SK-N-SH (cell line): Measurements from ENCODE around the gene CLIP3. TPM values are rescaled to one million over a fixed set of nuclear protein-coding genes. Genes with fewer than 3 reads are reported as not detected.

ENCODE experiments used
- CTCF ChIA-PET: fragments of 300-600, 350-600 bp; formaldehyde crosslinking; extraction: SDS; loops from one replicate; lab custom pipeline; 2021; lab: Yijun Ruan, JAX
- POLR2A ChIA-PET: fragments of 350-600 bp; sonication (Branson Sonifier 250); formaldehyde crosslinking; extraction: SDS; loops from one replicate; lab custom pipeline; 2020; ENCODE audit warnings: antibody characterized with exemption, inconsistent platforms; lab: Yijun Ruan, JAX
- DNase-seq: peaks from one replicate; pipeline ENCODE4 v3.0.0; 2012
- H2AFZ ChIP-seq: fragments of 200-600 bp; sonication (generic); 2 replicates; pipeline ENCODE4 v1.8.1; 2016; ENCODE audit warnings: antibody characterized with exemption, mild to moderate bottlenecking, low read depth
- H3F3A ChIP-seq: fragments of 200-600 bp; sonication (generic); replicated peaks from 2 replicates; pipeline ENCODE3; 2016; ENCODE audit warnings: antibody characterized with exemption, mild to moderate bottlenecking; ENCODE audit not compliant: insufficient read depth
- H3K27ac ChIP-seq, 2 experiments: fragments of 200-500 bp in 1 of 2; fragments of 200-600 bp in 1 of 2; sonication (Bioruptor generic) in 1 of 2; sonication (generic), shearing (Covaris generic) in 1 of 2; 2 replicates each; pipeline versions ENCODE4 v1.5.1 to v1.6.1; 2014 to 2016; ENCODE audit warnings: low read depth in 2 of 2, inconsistent platforms in 1 of 2, low read length in 1 of 2, mild to moderate bottlenecking in 1 of 2, mixed read lengths in 1 of 2
- H3K27me3 ChIP-seq: fragments of 200-600 bp; sonication (generic), shearing (Covaris generic); 2 replicates; pipeline ENCODE4 v1.6.1; 2016; ENCODE audit warnings: mixed run types; ENCODE audit not compliant: insufficient read depth
- H3K36me3 ChIP-seq, 2 experiments: fragments of 200-500 bp in 1 of 2; fragments of 200-600 bp in 1 of 2; sonication (Bioruptor generic) in 1 of 2; sonication (generic) in 1 of 2; replicated peaks in 1 of 2; 2 replicates each; pipeline versions ENCODE3 to v1.5.1; 2014 to 2016; ENCODE audit warnings: low read length in 1 of 2, mild to moderate bottlenecking in 1 of 2; ENCODE audit not compliant: insufficient read depth in 2 of 2, control insufficient read depth in 1 of 2
- H3K4me1 ChIP-seq, 2 experiments: fragments of 200-500 bp in 1 of 2; fragments of 200-600 bp in 1 of 2; sonication (Bioruptor generic) in 1 of 2; sonication (generic), shearing (Covaris generic) in 1 of 2; 2 replicates each; pipeline versions ENCODE4 v1.5.1 to v1.6.1; 2014 to 2016; ENCODE audit warnings: low read depth in 1 of 2, low read length in 1 of 2, mixed run types in 1 of 2; ENCODE audit not compliant: insufficient read depth in 2 of 2, control insufficient read depth in 1 of 2
- H3K4me2 ChIP-seq: fragments of 200-600 bp; sonication (generic), shearing (Covaris generic); 2 replicates; pipeline ENCODE4 v1.6.1; 2017; ENCODE audit warnings: mixed run types
- H3K4me3 ChIP-seq, 2 experiments: fragments of 200-500 bp in 1 of 2; fragments of 200-600 bp in 1 of 2; sonication (Bioruptor generic) in 1 of 2; sonication (generic), shearing (Covaris generic) in 1 of 2; 2 replicates each; pipeline versions ENCODE4 v1.5.1 to v1.8.1; 2014 to 2016; ENCODE audit warnings: low read depth in 2 of 2, inconsistent platforms in 1 of 2, low read length in 1 of 2, mild to moderate bottlenecking in 1 of 2, mixed read lengths in 1 of 2, moderate library complexity in 1 of 2
- H3K79me2 ChIP-seq: fragments of 200-600 bp; sonication (generic); 2 replicates; pipeline ENCODE4 v1.8.1; 2017; ENCODE audit warnings: mild to moderate bottlenecking; ENCODE audit not compliant: insufficient read depth
- H3K9ac ChIP-seq: fragments of 200-600 bp; sonication (generic); 2 replicates; pipeline ENCODE4 v1.6.1; 2017; ENCODE audit warnings: mixed run types
- H3K9me2 ChIP-seq: fragments of 200-600 bp; sonication (generic); 2 replicates; pipeline ENCODE4 v1.6.1; 2017; ENCODE audit warnings: mixed run types
- H3K9me3 ChIP-seq: fragments of 200-600 bp; sonication (generic); 2 replicates; pipeline ENCODE4 v1.6.1; 2017; ENCODE audit warnings: mixed run types, mild to moderate bottlenecking, moderate library complexity
- H4K20me1 ChIP-seq: fragments of 200-600 bp; sonication (generic); 2 replicates; pipeline ENCODE4 v1.6.1; 2017; ENCODE audit warnings: mild to moderate bottlenecking, mixed run types; ENCODE audit not compliant: insufficient read depth
- EP300 ChIP-seq, 2 experiments: IDR thresholded peaks; 2 replicates each; pipeline versions ENCODE4 v1.4.0 to v1.6.1; 2012; ENCODE audit warnings: borderline replicate concordance in 1 of 2, low read depth in 1 of 2, low read length in 1 of 2
- EZH2phosphoT487 ChIP-seq: fragments of 200-600 bp; sonication (generic); IDR thresholded peaks from 2 replicates; pipeline ENCODE4 v1.6.1; 2017; ENCODE audit warnings: low read depth, mixed run types, mild to moderate bottlenecking, antibody characterized with exemption, moderate library complexity, borderline replicate concordance
- FOXJ3 ChIP-seq: sonication (generic); formaldehyde crosslinking; IDR thresholded peaks from 2 replicates; pipeline ENCODE4 v1.5.1; 2020; ENCODE audit warnings: mild to moderate bottlenecking, missing genetic modification reagents
- MAX ChIP-seq: IDR thresholded peaks from 2 replicates; pipeline ENCODE4 v1.4.0; 2012; ENCODE audit warnings: low read depth
- NFIC ChIP-seq: IDR thresholded peaks from 2 replicates; pipeline ENCODE4 v1.4.0; 2012; ENCODE audit warnings: borderline replicate concordance
- NRF1 ChIP-seq: IDR thresholded peaks from 2 replicates; pipeline ENCODE4 v1.6.1; 2012; ENCODE audit warnings: low read depth, mild to moderate bottlenecking, low read length
- PBX3 ChIP-seq: IDR thresholded peaks from 2 replicates; pipeline ENCODE4; 2012
- POLR2AphosphoS5 ChIP-seq: IDR thresholded peaks from 2 replicates; pipeline ENCODE4 v1.6.1; 2012; ENCODE audit warnings: low read depth, low read length
- SMC3 ChIP-seq: IDR thresholded peaks from 2 replicates; pipeline ENCODE4 v1.6.1; 2012; ENCODE audit warnings: low read depth, low read length, improper control_type of control experiment
- TEAD4 ChIP-seq: IDR thresholded peaks from 2 replicates; pipeline ENCODE4 v1.4.0; 2012; ENCODE audit warnings: mild to moderate bottlenecking, borderline replicate concordance; ENCODE audit not compliant: insufficient read depth
- USF2 ChIP-seq: fragments of 150-350 bp; IDR thresholded peaks from 2 replicates; pipeline ENCODE4 v1.6.1; 2017; ENCODE audit warnings: antibody characterized with exemption, low read length, low read depth, borderline replicate concordance
- WGBS: methylation state at CpG from one replicate; pipeline ENCODE4 v1.1.6; 2017; ENCODE audit warnings: low lambda C conversion rate; 5-methylcytosine and 5-hydroxymethylcytosine counted together
- polyA plus RNA-seq, 3 experiments: library from polyadenylated mRNA; depleted of rRNA; stranded (reverse); fragments of >200 nt; gene quantifications; 2 replicates each; pipeline ENCODE4 v1.2.3, GENCODE V29; 2012
- TF ChIP-seq, protein P1 (sequence below): IDR thresholded peaks from 2 replicates; pipeline ENCODE4 v1.6.1; 2012; ENCODE audit warnings: mild to moderate bottlenecking, low read depth, low read length, moderate library complexity

Gene CLIP3
- polyA plus RNA-seq, 1 of the 3 experiments (the other 2 are of a cell fraction), result 13.1 TPM

DNA sequence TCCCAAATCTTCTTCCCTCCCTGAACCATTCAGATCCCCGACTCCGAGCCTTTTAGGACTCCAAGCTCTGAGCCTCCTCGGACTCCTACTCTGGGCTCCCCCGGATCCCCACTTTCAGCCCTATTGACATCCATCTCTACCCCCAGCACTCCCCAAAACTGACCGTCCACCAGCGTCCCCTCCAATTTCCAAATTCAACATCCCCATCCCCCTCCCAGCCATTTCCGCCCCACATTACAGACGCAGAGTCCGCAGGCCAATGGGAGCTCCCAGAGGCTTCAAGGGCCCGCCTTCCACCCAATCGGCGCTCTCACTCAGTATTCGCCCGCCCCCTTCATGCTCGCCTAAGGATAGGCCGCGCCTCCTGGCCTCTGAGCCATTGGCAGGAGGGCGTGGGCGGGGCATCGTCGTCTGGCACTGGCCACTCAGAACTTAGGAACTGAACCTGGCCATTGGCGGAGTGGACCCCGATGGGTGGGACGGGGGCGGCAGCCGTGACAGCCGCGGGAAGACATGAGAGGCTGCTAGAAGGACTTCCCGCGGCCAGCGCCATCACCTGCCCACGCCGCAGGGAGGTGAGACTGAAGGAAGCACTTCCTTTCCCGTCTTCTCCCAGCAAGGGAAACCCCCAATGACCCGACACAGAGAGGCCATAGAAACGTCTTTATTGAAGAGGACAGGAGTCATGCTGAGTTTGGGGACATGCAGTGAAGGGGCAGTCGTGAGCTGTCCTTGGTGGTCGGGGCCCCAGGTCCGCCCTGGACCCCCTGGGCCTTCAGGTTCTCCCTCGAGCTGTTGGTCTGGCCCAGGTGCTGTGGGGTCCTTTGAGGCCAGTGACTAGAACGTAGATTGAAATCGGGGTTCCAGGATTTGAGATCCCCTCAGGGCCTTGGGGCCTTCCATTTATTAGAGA is 18.4 kb downstream of the CLIP3 start, which contains the start of gene ALKBH6 (continued):
- TF ChIP-seq USF2, result no peak
- no peak for TF ChIP-seq EP300 (IDR thresholded peaks at IDR 0.05; ENCODE audit: borderline replicate concordance in 1 of 2, low read depth in 1 of 2, low read length in 1 of 2)
- TF ChIP-seq, protein P1, sequence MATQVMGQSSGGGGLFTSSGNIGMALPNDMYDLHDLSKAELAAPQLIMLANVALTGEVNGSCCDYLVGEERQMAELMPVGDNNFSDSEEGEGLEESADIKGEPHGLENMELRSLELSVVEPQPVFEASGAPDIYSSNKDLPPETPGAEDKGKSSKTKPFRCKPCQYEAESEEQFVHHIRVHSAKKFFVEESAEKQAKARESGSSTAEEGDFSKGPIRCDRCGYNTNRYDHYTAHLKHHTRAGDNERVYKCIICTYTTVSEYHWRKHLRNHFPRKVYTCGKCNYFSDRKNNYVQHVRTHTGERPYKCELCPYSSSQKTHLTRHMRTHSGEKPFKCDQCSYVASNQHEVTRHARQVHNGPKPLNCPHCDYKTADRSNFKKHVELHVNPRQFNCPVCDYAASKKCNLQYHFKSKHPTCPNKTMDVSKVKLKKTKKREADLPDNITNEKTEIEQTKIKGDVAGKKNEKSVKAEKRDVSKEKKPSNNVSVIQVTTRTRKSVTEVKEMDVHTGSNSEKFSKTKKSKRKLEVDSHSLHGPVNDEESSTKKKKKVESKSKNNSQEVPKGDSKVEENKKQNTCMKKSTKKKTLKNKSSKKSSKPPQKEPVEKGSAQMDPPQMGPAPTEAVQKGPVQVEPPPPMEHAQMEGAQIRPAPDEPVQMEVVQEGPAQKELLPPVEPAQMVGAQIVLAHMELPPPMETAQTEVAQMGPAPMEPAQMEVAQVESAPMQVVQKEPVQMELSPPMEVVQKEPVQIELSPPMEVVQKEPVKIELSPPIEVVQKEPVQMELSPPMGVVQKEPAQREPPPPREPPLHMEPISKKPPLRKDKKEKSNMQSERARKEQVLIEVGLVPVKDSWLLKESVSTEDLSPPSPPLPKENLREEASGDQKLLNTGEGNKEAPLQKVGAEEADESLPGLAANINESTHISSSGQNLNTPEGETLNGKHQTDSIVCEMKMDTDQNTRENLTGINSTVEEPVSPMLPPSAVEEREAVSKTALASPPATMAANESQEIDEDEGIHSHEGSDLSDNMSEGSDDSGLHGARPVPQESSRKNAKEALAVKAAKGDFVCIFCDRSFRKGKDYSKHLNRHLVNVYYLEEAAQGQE, result peak; percentile 75
- no peak for TF ChIP-seq EZH2phosphoT487

- no peaks in the 10 kb centered on the region for H3K27me3 ChIP-seq
- WGBS, result 22% methylated on average over 13 of the region's 15 CpGs
- H3K4me3 ChIP-seq, result peak overlapping the region; percentile 70 to 80
- peaks cover 8% of the 10 kb centered on the region; the same call in 1 of the 2 replicates for H3K79me2 ChIP-seq
- no peak for TF ChIP-seq FOXJ3
- no peak for TF ChIP-seq NFIC
- TF ChIP-seq TEAD4, result no peak
- TF ChIP-seq SMC3, result no peak
- no peak for TF ChIP-seq POLR2AphosphoS5
- TF ChIP-seq PBX3, result no peak
- no peak for TF ChIP-seq MAX
- TF ChIP-seq NRF1, result no peak
- CTCF ChIA-PET, result interaction anchor here (0.8 to 1.5 kb wide), 3 partner anchors 17 to 76 kb away, joined by 3 read pairs; no protein-coding TSS in a partner anchor
- H3K27ac ChIP-seq, result peak overlapping the region; percentile 20 to 58; a peak in 2 of 4 replicates
- peak overlapping the region; percentile 92 for H3K4me2 ChIP-seq
- H3K9me3 ChIP-seq, result no peaks in the 10 kb centered on the region
- H3F3A ChIP-seq, result no peaks in the 10 kb centered on the region
- no peaks in the 10 kb centered on the region for H4K20me1 ChIP-seq
- peaks cover 0 to 19% of the 10 kb centered on the region in 2 experiments for H3K36me3 ChIP-seq
- no peak for DNase-seq
- POLR2A ChIA-PET, result interaction anchor here (0.8 to 1.4 kb wide), 4 partner anchors 18 to 113 kb away, joined by 4 to 6 read pairs (median 4); partner anchors contain the start of genes NFKBID, THAP8 and WDR62
- peak overlapping the region; percentile 71 for H2AFZ ChIP-seq
- no peaks in the 10 kb centered on the region for H3K9me2 ChIP-seq
- H3K9ac ChIP-seq, result peak overlapping the region; percentile 78
- peaks cover 5 to 26% of the 10 kb centered on the region in 2 experiments; a peak in 2 of 4 replicates for H3K4me1 ChIP-seq
Measured at GRCh38 chr19:36013280-36014011, 19.2 kb downstream of the CLIP3 start.
